Liver (tissue), 9 donors: ENCODE measurements around the gene NFXL1. TPM values are rescaled to one million over a fixed set of nuclear protein-coding genes. Genes with fewer than 3 reads are reported as not detected.

Experiments used
- DNase-seq: peaks from one replicate; pipeline ENCODE4 v3.0.0-alpha.2; 2017; ENCODE audit warnings: low spot score
- H3K27ac ChIP-seq, 2 donors: one replicate each; pipeline ENCODE4 v1.7.0; 2013; ENCODE audit warnings: inconsistent platforms in 2 of 2, low read length in 2 of 2, control low read depth in 1 of 2, low read depth in 1 of 2, mild to moderate bottlenecking in 1 of 2
- H3K27me3 ChIP-seq, 4 donors: one replicate each; pipeline versions ENCODE4 v1.6.1 to v1.7.0; 2013; ENCODE audit warnings: low read length in 3 of 4, inconsistent platforms in 1 of 4, mild to moderate bottlenecking in 1 of 4, moderate library complexity in 1 of 4; ENCODE audit not compliant: control insufficient read depth in 4 of 4, insufficient read depth in 4 of 4
- H3K36me3 ChIP-seq, 4 donors: one replicate each; pipeline versions ENCODE4 v1.6.1 to v1.7.0; 2013; ENCODE audit warnings: low read length in 3 of 4, mild to moderate bottlenecking in 3 of 4, low read depth in 1 of 4, moderate library complexity in 1 of 4; ENCODE audit not compliant: control insufficient read depth in 4 of 4, insufficient read depth in 3 of 4
- H3K4me1 ChIP-seq, 4 donors: one replicate each; pipeline versions ENCODE4 v1.6.1 to v1.7.0; 2013; ENCODE audit warnings: low read length in 3 of 4, mild to moderate bottlenecking in 3 of 4, moderate library complexity in 1 of 4; ENCODE audit not compliant: control insufficient read depth in 4 of 4, insufficient read depth in 4 of 4
- H3K4me3 ChIP-seq, 3 donors: one replicate each; pipeline versions ENCODE4 v1.6.1 to v1.7.0; 2013; ENCODE audit warnings: low read length in 3 of 3, control low read depth in 1 of 3, low read depth in 1 of 3, mild to moderate bottlenecking in 1 of 3
- H3K9ac ChIP-seq, 2 donors: one replicate each; pipeline ENCODE4 v1.7.0; 2013; ENCODE audit warnings: low read length in 2 of 2, mild to moderate bottlenecking in 2 of 2, moderate library complexity in 2 of 2, control low read depth in 1 of 2, low read depth in 1 of 2
- H3K9me3 ChIP-seq, 4 donors: one replicate each; pipeline versions ENCODE4 v1.6.1 to v1.7.0; 2013; ENCODE audit warnings: low read length in 3 of 4; ENCODE audit not compliant: control insufficient read depth in 4 of 4
- ATF3 ChIP-seq: IDR thresholded peaks from 2 replicates; pipeline ENCODE4 v1.6.1; 2016; ENCODE audit warnings: antibody characterized with exemption
- CTCF ChIP-seq: fragments of 150-350 bp; IDR thresholded peaks from 2 replicates; pipeline ENCODE4 v1.5.1; 2017; ENCODE audit warnings: improper control_type of control experiment, low read depth, low read length; ENCODE audit not compliant: missing input control
- EGR1 ChIP-seq, 2 donors: IDR thresholded peaks; 2 replicates each; pipeline ENCODE4 v1.6.1; 2016 to 2018; ENCODE audit warnings: antibody characterized with exemption in 2 of 2, low read depth in 2 of 2
- FOXA1 ChIP-seq: IDR thresholded peaks from 2 replicates; pipeline ENCODE4 v1.6.1; 2016; ENCODE audit warnings: antibody characterized with exemption
- FOXA2 ChIP-seq: IDR thresholded peaks from 2 replicates; pipeline ENCODE4 v1.6.1; 2016; ENCODE audit warnings: antibody characterized with exemption
- GABPA ChIP-seq, 2 donors: IDR thresholded peaks in 1 of 2; conservative IDR thresholded peaks in 1 of 2; 2 replicates each; pipeline ENCODE4 v1.6.1; 2016; ENCODE audit warnings: antibody characterized with exemption in 2 of 2, mild to moderate bottlenecking in 1 of 2, moderate library complexity in 1 of 2
- HNF4A ChIP-seq, 2 donors: conservative IDR thresholded peaks; 2 replicates each; pipeline ENCODE4 v1.6.1; 2016; ENCODE audit warnings: antibody characterized with exemption in 2 of 2, mild to moderate bottlenecking in 2 of 2
- HNF4G ChIP-seq: IDR thresholded peaks from 2 replicates; pipeline ENCODE4 v1.6.1; 2016; ENCODE audit warnings: antibody characterized with exemption
- JUND ChIP-seq, 2 donors: IDR thresholded peaks; 2 replicates each; pipeline ENCODE4 v1.6.1; 2016; ENCODE audit warnings: antibody characterized with exemption in 2 of 2
- MAX ChIP-seq: IDR thresholded peaks from 2 replicates; pipeline ENCODE4 v1.6.1; 2016; ENCODE audit warnings: antibody characterized with exemption
- NR2F2 ChIP-seq: IDR thresholded peaks from 2 replicates; pipeline ENCODE4 v1.6.1; 2016; ENCODE audit warnings: antibody characterized with exemption
- RAD21 ChIP-seq, 2 donors: IDR thresholded peaks; 2 replicates each; pipeline ENCODE4 v1.6.1; 2016; ENCODE audit warnings: antibody characterized with exemption in 2 of 2, mild to moderate bottlenecking in 2 of 2
- REST ChIP-seq: IDR thresholded peaks from 2 replicates; pipeline ENCODE4 v1.6.1; 2016; ENCODE audit warnings: antibody characterized with exemption, mild to moderate bottlenecking
- RXRA ChIP-seq, 2 donors: IDR thresholded peaks; 2 replicates each; pipeline ENCODE4 v1.6.1; 2017 to 2018; ENCODE audit warnings: antibody characterized with exemption in 2 of 2, mild to moderate bottlenecking in 1 of 2
- SP1 ChIP-seq: IDR thresholded peaks from 2 replicates; pipeline ENCODE4 v1.6.1; 2018; ENCODE audit warnings: antibody characterized with exemption, mild to moderate bottlenecking
- TAF1 ChIP-seq: conservative IDR thresholded peaks from 2 replicates; pipeline ENCODE4 v1.6.1; 2016; ENCODE audit warnings: antibody characterized with exemption, mild to moderate bottlenecking
- YY1 ChIP-seq: IDR thresholded peaks from 2 replicates; pipeline ENCODE4 v1.6.1; 2016; ENCODE audit warnings: antibody characterized with exemption, mild to moderate bottlenecking
- ZBTB33 ChIP-seq: IDR thresholded peaks from 2 replicates; pipeline ENCODE4 v1.6.1; 2016; ENCODE audit warnings: antibody characterized with exemption
- WGBS: extraction: QIAGEN DNeasy Blood & Tissue Kit; methylation state at CpG from one replicate; pipeline ENCODE4 v1.1.7; 2013; 5-methylcytosine and 5-hydroxymethylcytosine counted together
- polyA plus RNA-seq, 2 donors: library from polyadenylated mRNA; stranded (reverse) in 1 of 2; unstranded in 1 of 2; fragments of 200-250 nt in 1 of 2; fragments of >200 nt in 1 of 2; fragmentation: Nextera tagmentation in 1 of 2; extraction: Ambion mirVana in 1 of 2; gene quantifications; one replicate each; pipeline versions ENCODE4 v1.2.1 to v1.2.3, GENCODE V29; 2013 to 2015
- total RNA-seq, 2 donors: library from RNA; depleted of rRNA; stranded (reverse); fragments of >200 nt; gene quantifications; one replicate each; pipeline ENCODE4 v1.2.3, GENCODE V29; 2014
- donor health status: healthy.
- donor health status: healthy.
- donor health status: healthy.
- donor health status: healthy.
- donor health status: healthy.

The NFXL1 gene
- total and polyA plus RNA-seq, 4 donors: 3.9 to 9.9 (median 5.4) TPM

GRCh38 chr4:47876310-47876709, 38.1 kb downstream of the NFXL1 start (continued):
- no peak for TF ChIP-seq GABPA (IDR thresholded peaks at IDR 0.05 in 1 of 2, conservative IDR thresholded peaks at IDR 0.05 in 1 of 2)
- TF ChIP-seq JUND (IDR thresholded peaks at IDR 0.05): no peak
- TF ChIP-seq YY1: no peak
- TF ChIP-seq HNF4G: no peak
- no peak for TF ChIP-seq ATF3
- no peak for TF ChIP-seq RXRA (IDR thresholded peaks at IDR 0.05)
- TF ChIP-seq CTCF: no peak
- no peak for TF ChIP-seq RAD21 (IDR thresholded peaks at IDR 0.05)

GRCh38 chr4:47873877-47874541, 40.4 kb downstream of the NFXL1 start:
- Histone ChIP-seq H3K27ac (no peak overlapping the region), H3K4me1 (no peaks in the 10 kb centered on the region), H3K4me3 (no peak overlapping the region), H3K36me3 (peaks cover 0 to 53% (median 47%) of the 10 kb centered on the region in 4 donors), H3K27me3 (no peaks in the 10 kb centered on the region), H3K9ac (no peak overlapping the region), H3K9me3 (peaks cover 0 to 4% (median under 1%) of the 10 kb centered on the region in 4 donors)
- TF ChIP-seq FOXA1: no peak
- WGBS: 88% methylated on average over 3 of the region's 3 CpGs
- DNase-seq: no peak

GRCh38 chr4:47863486-47863885, 50.9 kb downstream of the NFXL1 start:
- H3K9me3 ChIP-seq: peaks cover 0 to 2% (median 0%) of the 10 kb centered on the region in 4 donors
- no peaks in the 10 kb centered on the region for H3K4me1 ChIP-seq
- no peak overlapping the region for H3K4me3 ChIP-seq
- no peak for DNase-seq
- H3K27ac ChIP-seq: no peak overlapping the region
- no peaks in the 10 kb centered on the region for H3K27me3 ChIP-seq
- TF ChIP-seq HNF4G (no peak), SP1 (no peak), RXRA (IDR thresholded peaks at IDR 0.05) (no peak), FOXA2 (no peak), CTCF (no peak), MAX (no peak), JUND (IDR thresholded peaks at IDR 0.05) (no peak), NR2F2 (no peak), EGR1 (IDR thresholded peaks at IDR 0.05; ENCODE audit: low read depth in 2 of 2) (no peak), GABPA (IDR thresholded peaks at IDR 0.05 in 1 of 2, conservative IDR thresholded peaks at IDR 0.05 in 1 of 2) (no peak), YY1 (no peak), ATF3 (no peak), ZBTB33 (no peak), FOXA1 (no peak), REST (no peak), TAF1 (no peak), HNF4A (conservative IDR thresholded peaks at IDR 0.05) (no peak), RAD21 (IDR thresholded peaks at IDR 0.05) (no peak)
- H3K9ac ChIP-seq: no peak overlapping the region
- 86% methylated on average over 4 of the region's 4 CpGs for WGBS
- peaks cover 0 to 3% (median 1%) of the 10 kb centered on the region in 4 donors for H3K36me3 ChIP-seq
